Fibroblast of upper back skin (primary cell): Measurements from ENCODE around the gene ABCC8.

Experiments used
- DNase-seq: peaks from one replicate; pipeline ENCODE4 v3.0.0-alpha.2; 2013

The ABCC8 gene

DNA sequence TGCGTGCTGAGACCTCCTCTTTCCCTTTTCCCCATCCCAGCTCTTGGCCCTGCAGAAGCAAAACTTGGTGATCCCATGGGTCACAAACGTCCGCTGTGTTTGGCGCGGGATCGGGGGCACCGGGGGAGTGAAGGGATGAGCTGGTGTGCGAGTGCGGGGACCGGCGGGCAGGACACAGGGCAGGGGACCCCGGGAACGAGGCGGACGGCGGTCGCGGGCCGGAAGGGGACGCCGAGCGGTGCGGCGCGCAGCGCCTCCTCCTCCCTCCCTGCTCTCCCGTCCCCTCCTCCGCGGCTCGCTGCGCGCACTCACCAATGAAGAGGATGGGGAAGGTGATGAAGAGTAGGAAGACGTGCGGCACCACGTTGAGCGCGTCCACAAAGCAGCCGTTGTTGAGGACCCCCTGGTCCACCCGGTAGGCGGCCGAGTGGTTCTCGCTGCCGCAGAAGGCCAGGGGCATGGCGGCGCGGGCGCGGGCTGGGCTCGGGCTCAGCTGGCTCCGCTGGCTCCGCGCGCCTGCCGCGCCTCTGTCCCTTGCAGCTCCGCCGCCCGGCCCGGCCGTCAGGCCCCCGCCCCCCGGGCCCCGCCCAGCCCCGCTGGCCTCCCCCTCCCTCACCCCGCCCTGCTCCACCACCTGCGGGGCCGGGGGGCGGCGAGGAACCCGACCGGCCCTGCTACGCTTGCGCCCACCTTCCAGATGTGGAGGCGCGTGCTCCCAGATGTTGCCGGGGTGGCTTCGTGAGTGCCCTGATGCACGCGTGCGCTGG, at the start of gene ABCC8:
TSS of gene ABCC8 (minus strand) at position 529 of the 767 bp plus-strand sequence. CDS start at position 460, 69 bp downstream.
- no peak for DNase-seq

DNA sequence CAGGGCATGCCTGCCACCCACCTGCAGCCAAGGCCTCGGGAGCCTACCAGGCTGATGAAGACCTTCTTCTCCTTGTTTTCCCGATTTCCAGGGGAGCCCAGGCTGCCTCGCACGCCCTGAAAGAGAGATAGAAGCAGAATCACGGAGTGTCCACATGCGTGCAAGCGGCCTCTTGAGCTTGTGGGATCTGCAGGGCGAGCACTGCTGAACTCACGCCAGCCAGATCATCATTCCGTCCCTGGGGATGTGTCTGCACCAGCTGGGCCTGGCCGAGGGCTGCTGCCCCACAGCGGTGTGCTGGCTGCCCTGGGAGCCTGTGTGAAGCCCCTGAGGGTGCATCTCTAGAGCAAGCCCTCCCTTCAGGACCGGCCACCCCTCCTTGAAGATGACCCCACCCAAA, 49.7 kb upstream of the ABCC8 start:
- no peak for DNase-seq

DNA sequence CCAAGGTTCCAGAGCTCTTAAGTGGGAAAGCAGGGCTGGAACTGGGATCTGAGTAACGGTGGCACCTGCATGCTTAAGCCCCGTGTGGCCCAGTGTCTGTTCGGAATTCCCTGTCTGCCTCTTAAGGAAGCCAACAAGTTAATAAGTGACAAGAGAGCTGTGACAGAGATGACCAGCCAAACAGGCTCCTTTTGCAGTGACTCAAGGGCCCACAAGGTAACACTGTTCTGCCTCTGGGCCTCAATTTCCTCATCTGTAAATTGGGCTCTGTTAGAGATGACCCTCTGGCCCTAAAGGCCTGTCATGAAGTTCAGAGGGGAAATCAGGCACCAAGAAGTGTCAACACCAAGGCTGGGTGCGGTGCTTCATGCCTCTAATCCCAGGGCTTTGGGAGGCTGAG, 48.9 kb upstream of the ABCC8 start:
- DNase-seq, result no peak

DNA sequence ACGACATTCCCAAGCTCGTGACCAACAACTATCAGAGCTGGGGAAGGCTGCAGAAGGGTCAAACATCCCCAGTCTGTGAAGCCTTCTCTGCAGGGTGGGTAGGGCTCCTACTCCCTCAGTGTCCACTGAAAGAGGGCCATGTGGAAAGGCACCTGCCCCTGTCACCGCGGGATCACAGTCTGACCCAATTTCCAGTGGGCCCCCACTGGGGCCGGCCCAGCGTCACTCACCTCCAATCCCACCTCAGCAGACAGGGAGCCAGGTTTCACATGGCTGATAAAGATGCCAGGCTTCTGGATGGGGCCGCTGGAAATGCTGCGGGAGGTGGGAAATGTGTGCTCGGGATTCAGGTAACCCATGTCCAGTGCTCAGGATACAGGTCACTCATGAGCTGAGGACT, 47.6 kb upstream of the ABCC8 start:
- DNase-seq, result no peak

DNA sequence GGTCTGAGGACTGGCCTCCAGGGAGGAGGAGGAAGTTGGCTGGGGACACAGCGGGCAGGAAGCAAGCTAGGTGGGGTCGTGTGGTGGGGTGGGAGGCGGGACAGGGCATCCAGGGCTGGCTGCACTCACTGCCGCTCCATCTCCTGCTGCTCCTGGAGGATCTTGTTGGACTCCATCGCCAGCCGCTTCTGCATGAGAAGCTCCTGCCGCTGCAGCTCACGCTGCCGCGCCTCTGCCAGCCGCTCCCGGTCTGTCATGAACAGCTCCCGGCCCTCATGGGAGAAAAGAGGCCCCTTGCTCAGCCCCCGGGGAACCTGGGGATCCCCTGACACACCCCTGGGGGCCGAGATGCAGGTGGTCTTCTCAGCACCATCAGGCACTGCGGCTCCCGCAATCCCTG, 46.0 kb upstream of the ABCC8 start:
- no peak for DNase-seq

DNA sequence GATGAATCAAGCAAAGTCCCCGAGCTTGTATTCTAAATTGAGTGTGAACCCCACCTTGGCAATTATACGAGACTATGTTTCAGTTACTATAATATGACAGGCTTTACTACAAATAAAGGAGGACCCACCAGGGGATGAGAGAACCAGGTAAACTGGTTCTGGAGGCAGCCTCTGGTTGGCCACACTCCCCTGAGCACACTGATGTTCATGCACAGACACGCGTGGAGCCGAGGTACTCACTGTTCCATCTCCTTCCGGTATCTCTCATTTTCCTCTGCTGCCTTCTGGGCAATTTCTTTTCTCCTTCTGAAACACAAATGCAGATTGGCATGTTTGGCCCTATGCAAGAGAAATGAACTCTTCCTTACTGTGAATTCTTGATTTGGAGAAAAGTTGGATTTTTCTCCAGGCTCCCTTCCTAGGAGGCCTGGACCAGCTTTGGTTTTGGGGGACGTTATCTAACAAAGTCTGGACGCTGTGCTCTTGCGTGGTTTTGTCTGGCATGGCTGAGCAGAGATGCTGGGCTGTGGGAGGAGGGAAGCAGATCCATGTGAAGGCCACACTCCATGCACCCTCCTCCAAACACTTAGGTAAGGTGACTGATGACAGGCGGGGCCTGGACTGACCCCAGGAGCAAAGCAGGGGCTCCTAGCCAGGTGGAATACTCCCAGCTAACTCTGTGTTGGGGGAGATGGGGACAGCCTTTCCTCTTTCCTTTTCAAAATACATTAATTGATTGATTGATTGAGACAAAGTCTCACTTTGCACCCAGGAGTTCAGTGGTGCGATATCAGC, 44.7 kb upstream of the ABCC8 start:
- no peak for DNase-seq

DNA sequence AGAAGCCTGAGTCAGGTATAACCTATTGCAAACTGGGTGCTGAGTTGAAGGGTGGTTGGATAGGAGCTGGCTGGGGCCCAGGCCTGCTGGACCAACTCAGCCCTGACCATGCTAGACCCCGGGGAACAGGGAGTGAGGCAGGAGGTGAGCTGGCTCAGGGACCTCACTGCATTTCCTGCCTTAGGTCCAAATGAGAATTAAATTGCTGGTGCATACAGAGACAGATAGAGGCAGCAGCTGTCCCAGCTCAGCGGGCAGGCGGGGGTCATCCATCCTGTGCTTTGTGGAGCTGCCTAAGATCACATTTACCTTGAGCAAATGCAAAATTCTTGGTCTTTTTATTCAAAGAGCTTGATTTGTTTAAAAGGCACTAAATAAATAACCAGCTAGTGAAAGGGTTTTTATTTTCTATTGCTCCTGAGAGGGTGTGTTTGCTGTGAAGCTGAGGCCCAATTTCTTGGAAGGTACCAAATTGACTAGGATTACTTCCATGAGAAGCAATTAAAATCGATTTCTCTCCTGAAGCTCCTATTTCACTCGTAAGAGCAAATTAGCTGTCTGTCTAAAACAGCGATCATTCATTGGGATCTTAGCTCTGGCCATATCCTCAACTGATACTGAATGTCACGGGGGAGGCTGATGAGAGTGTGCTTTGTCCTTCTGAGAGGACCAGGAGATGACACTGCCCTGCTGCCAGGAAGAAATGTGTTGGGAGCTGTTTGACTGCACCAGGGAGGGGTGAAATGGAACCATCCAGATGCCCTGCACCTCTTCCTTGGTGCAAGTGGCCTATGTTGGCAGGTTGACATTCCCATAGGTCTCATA, 42.6 kb upstream of the ABCC8 start:
- no peak for DNase-seq

DNA sequence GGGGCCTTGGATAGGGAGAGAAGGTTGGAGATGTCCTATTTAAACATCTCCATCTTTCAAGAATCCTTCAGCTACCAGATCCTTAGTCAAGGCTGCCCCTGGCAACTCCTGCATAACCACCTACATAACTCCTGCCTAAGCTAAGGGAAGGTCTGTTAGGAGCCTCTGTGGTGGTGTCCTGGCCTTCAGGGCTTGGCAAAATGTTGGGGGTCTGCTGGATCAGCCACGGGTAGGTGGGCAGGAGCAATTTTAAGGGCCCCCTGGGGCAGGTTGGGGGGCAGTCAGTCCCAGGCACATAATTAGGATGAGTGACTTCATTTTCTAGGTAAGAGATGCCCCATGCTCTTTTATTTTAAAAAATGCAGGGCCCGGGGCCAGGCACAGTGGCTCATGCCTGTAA, 41.7 kb upstream of the ABCC8 start:
- no peak for DNase-seq

DNA sequence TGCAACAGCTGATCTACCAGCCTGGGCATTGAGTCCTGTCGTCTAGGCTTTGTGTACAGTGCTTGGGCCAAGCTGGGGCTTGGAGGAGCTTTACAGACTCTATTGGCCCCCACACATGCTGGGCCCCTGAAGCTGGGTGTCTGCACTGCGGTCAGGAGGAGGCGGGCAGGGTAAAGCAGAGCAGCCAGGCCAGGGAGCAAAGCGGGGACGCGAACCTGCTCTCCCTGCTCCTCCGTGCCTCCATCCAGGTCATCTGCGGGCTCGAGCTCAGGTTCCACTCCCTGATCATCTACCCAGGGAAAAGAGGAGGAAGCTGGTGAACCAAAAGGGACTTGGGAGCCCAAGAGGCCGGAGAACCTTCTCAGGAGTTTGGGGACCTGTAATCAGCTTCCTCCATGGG, 40.5 kb upstream of the ABCC8 start:
- no peak for DNase-seq

DNA sequence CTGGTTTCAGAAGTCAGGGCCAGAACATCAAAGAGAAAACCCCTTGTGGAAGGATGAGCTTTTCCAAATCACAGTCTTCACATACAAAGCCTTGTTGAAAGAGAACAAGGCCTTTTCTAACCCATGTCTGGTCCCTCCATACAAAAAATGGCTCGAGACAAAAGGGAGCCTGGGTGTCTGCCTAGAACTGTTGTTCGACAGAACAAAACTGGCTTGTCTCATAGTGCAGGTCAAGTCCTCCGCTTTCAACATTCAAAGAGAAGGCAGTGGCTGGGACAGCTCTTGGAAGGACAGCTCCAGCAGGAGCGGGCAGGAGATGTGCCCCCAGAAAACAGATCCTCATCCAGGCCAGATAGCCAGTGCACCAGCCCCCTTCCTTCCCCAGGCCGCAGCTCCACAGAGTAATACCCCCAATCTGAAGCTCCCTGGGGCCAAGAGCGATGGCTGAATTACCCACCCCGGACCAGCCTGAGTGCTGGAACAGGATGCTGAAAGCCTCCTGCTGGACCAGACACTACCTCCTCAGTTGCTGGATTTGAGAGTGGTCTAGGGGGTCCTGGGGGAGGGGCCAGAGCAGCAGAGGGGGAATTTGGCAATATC, 40.0 kb upstream of the ABCC8 start:
- DNase-seq, result no peak

DNA sequence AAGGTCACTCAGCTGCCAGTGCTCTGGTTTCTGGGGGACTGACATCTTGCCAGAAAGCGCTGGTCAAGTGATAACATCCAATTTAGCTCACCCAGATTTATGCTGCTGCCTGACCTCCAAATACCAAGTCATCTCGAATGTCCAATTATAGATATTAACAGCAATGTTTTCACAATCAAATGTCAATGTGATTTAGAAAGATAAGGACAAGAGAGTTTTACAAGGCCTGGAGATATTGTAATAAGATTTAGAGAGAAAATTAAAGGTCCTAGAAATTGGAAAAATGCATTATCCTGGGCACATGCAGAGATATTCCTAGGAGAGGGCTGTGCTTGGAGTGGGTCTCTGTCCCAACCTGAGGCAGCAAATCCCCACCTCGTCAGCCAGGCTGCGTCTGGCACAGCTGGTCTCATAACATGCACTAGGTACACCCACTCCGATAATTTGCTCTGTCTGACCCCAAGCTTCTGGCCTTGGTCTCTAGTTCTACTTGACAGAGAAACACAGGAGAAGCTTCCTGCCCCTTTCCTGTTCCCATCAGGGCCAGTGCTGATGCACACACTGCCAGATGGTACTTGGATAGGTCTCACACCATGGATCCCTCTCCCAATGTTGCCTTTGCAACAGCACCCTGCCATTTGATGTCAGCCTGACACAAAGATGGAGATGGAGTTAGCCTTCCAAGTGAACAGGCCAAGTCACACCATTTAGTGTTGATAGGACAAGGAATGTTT, 39.0 kb upstream of the ABCC8 start:
- no peak for DNase-seq

DNA sequence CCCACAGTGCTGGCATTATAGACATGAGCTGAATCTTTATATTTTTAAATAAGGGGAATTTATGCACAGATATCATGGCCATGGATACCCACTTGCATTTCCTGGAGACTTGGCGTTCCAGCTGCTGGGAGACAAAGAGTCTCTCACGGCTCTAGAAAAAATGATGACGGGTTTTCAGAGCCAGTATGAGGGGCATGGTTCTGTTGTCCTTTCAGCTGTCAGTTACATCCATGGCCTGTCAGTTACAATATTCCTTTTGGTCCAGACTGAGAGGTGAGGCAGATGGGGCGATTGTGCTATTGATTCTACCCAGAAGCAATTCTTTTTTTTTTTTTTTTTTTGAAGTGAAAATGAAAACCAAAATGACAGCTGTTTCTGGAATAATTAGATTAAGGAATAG, 37.8 kb upstream of the ABCC8 start:
- no peak for DNase-seq

DNA sequence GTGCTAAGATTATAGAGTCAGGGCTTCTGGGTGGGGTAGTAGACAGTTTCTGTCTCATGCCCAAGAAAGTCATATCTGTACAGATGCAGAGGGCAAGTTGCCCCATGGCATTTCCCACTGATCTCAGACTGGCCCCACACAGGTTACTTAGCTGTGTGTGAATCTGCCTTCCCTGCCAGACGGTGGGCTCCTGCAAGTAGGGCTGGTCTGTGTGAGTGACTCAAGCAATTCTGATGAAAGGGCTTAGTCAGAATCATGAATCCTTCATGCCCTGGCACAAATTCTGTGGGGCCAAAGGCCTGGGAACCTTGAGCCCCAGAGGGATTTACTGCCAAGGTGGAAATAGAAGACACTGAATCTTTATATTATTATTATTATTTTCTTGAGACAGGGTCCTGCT, 37.2 kb upstream of the ABCC8 start:
- no peak for DNase-seq

DNA sequence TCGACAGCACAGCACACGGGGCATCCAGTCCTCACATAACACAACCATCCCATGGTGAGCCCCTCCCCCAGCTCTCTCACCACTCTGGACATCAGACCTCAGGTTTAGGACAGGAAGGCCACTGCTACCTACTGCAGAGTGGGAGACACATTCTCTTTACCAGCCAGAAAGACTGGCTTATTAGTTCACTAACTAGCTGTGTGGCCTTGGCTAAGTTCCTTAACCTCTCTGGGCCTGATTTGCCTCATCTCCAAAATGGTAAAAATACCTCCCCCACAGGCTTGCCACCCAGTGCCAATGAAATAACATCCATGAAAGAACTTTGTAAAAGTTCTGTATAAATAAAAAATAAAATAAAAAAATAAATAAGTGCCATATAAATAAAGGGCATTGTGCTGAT, 35.5 kb upstream of the ABCC8 start:
- DNase-seq, result no peak

DNA sequence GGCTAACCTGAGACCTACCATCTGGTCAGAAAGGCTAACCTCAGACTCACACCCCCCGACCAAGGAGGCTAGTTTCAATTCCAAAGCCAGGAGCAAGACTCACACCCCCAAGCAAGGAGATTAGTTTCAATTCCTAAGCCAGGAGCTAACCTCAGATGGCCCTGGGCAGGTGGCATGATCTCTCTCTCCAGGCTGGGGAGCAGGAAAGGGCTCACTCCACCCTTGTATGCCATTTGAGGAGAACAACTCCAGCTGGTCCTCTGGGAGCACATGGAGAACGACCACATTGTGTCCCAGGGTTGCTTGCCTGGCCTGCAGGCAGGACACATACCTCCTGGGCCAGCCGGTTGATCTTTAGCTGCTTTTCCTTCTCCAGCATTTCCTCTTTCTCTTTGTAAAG, 34.9 kb upstream of the ABCC8 start:
- no peak for DNase-seq

DNA sequence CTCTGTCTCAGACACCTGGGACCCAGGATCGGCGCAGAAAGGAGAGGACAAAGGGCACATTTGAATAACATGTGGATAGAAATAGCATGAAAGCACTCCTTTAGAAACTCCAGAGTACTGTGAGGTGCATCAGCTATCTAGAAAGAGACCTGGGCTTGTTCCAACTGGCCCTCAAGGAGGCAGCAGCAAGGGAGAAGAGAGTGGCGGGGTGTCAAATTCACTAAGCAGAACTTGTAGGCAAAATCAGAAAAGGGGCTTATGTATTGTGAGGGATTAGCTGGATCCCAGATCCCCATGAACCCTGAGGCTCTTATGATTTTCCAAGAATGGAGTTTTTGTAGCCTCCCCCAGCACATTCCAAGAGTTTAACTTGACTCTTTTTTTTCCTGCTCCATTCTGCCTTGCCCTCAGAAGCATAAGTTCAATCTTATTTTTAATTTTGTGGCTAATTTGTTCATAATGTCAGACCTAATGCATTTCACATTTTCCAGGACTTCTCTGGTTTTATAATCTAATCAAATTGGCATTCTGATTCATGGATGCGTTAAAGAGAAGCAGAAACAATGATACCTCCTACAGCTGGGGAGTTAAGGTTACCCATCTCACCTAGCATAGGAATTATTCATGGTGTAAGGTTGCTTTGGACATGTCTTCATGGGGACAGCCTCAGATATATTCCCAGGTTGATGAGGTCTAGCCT, 34.0 kb upstream of the ABCC8 start:
- no peak for DNase-seq

DNA sequence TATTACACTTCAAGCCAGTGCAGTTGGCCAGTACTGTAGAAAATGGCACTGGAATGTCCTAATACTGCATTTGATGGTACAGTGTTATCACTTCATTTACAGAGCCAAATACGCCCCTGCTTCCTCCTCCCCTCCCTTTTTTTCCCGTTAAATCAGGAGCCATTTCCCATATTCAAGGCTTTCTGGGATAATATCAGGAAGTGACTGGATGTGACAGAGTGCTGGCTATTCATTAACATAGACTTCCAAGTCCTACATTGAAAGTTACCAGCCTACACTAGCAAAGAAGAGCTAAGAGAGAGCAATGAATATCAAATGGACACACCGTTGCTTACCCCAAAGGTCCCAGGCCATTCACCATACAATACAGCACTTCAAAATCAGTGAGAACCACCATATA, 32.1 kb upstream of the ABCC8 start:
- no peak for DNase-seq

DNA sequence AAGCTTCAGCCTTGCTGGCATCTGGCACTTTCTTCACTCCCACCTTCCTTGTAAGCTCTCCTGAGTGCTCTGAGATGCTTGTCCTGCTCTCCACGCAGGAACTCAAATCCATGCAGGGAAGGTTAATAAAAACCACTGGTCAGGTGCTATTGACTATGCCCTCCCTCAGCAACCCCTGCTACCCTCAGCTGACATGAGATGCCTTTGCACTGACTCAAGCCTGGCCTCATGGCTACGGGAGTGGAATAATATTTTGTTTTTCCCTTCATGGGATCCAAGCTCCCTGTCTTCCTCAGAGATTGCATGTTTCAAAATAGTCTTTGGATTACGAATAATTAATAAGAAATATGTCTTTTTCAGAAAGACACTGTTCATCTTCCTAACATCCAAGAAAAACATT, 31.7 kb upstream of the ABCC8 start:
- DNase-seq, result no peak

DNA sequence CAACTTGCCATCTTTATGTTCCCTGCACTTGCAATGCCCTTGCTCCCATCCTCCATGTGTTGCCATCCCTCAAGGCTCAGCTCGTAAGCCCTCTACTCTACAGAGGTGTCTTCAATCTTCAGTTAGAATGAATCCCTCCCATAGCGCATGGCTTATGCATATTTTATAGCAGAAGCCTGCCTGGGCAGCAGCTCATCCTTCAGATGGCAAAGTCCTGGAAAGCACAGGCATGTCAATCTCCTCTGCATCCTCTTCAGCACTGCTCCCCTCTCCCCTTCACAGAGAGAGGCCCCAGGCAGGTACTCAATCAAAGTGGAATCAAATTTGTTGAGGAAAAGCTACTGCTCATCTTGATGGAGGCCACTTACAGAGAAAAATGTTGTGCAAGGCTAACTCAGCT, 31.1 kb upstream of the ABCC8 start:
- DNase-seq, result no peak

DNA sequence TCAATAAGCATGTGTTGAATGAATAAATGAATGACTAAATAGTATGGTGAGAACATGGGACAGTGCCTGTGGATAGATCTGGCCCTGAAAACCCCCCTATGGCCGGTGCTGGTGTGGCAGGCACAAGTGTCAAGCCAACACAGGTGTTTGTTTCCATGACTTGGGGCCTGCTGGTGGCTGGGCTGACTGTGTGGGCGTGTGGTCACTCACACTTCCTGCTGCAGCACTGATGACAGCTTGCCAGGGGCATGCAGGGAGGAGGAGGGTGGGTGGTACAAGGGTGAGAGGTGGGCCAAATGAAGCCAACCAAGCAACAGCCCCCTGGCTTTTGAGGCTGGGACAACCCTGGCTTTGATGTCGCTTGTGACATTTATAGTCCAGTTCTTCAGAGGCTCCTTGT, 30.3 kb upstream of the ABCC8 start:
- DNase-seq, result no peak

DNA sequence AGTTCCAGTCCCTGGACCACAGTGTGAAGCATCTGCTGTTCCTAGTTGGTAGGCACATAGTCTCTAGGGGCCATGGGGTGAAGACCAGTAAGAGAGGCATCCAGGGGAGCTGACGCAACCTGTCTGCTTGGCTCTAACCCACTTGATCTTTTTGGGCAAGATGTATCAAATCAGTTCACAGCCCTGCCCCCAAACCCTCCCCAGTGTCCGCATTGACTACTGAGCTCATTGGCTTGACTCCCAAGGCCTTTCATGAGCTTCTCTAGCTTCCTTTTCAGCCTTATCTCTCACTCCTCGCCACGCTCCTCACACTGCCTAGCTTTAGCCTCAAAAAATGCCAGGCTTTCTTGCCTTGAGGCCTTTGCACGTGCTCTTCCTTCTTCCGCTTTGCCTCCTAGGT, 29.7 kb upstream of the ABCC8 start:
- no peak for DNase-seq

DNA sequence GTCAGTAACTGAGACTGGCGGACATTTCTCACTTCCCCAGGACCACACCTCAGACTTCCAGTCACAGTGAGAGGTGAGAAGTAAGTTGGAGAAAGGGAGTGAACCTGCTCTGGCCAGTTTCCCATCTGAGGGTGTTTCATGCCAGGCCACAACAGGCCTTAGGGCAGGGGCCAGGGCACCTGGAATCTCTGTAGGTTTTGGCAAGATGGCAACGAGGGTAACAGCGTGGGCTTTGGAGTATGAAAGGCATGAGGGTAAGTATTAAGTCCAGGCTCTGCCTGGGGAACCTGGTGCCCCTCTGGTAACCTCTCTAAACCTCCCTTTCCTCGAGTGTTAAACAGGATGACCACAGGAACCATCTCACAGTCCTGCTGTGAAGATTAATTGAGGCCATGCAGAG, 28.5 kb upstream of the ABCC8 start:
- DNase-seq, result no peak
